Hippocampal formation (tissue), 2 donors: ENCODE results near the gene MRPS23.
A peak's percentile ranks its signal among the peaks of the same experiment; 100 is the strongest.
"Not testable (repeated sequence)": the region's sequence is repeated elsewhere in the genome, so short reads cannot be mapped to it uniquely, and the experiment has no call there.

Source experiments
- DNase-seq, 2 donors: peaks; one replicate each; lab custom pipeline; 2025; lab: John Stamatoyannopoulos, UW

MRPS23 gene

DNA sequence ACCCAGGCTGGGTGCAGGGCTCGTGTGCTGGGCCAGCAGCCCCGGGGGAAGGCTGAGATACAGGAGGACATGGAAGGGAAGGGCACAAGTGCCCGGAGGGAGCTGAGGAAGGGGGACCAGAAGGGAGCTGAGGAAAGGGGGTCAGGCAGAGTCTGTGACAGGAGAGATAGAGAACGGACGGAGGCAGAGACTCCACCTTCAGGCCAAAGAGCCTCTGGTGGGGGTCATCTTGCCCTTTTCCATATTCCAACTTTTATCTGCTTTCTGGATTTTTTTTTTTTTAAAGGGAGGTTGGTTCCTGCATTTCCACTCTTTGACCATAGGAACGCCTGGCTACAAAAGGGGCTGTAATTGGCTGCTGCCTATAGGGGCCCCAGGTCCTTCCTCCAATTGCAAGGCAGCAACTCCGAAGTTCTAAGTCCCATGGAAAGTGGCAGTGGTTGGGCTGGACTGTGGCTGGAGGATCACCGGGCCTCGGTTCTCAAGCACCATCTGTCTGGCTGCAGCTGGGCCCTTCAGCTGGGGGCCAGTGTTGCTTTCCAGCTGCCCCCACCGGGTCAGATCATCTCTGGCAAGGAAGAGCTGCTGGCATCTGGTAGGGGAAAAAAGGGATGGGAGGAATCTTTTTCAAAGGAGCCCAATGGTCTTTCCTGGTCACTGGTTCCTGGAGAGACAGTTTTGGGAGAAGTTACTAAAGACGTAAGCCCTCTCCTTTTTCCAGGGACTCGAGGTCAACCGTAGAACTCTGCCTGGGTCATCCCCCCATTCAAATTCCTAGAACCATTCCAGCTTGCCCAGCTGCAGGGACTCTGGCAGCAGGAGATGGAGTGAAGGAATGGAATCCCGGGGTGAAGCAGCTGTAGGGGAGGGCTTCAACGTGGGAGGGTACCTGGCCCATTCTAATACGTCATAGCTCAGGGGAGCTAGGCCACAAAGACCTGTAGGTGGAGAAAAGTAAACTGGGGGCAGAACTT is 13.1 kb upstream of the MRPS23 start:
- DNase-seq = peak; percentile 52 to 74

DNA sequence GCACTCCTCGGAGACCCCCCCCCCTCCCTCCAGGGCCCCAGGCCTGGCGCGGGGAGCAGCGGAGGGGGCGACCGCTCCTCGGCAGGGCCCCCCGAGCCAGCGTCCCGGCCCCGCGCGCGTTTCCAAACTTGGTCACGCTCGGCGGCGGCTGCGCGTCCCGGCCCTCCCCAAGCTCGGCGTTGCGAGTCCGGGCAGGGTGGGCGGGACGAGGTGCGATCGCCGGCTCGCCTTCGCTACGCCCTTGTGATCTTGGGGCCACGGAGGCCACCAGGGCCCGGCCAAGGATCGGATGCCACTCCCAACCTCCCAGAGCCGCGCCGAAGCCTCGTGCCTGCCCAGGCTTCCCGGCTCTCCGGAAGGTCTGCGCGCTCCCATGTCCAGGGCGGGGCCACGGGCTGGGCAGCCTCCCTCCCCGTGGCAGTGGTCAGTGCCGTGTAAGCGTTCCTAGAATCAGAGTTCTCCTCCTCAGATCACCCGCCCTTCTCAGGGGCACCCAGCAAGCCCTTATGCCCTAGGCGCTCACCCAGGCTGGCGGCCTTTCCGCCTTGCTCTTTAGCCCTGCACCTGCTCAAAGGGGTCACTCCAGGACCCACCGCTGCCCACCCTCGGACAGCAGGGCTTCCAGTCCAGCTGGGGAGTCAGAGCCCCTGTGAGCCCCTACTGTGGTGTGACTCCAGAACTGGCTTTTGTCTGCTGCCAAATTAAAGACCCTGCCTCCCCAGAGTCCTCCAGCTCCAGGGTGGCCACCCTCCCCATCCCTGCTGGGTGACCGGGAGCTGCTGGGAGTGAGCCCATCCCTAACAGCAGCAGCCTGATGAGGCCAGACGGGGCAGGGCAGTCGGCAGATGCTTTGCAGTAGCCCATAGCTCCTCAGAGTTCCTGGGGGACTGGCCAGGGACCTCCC is 12.2 kb upstream of the MRPS23 start:
- DNase-seq = no peak

DNA sequence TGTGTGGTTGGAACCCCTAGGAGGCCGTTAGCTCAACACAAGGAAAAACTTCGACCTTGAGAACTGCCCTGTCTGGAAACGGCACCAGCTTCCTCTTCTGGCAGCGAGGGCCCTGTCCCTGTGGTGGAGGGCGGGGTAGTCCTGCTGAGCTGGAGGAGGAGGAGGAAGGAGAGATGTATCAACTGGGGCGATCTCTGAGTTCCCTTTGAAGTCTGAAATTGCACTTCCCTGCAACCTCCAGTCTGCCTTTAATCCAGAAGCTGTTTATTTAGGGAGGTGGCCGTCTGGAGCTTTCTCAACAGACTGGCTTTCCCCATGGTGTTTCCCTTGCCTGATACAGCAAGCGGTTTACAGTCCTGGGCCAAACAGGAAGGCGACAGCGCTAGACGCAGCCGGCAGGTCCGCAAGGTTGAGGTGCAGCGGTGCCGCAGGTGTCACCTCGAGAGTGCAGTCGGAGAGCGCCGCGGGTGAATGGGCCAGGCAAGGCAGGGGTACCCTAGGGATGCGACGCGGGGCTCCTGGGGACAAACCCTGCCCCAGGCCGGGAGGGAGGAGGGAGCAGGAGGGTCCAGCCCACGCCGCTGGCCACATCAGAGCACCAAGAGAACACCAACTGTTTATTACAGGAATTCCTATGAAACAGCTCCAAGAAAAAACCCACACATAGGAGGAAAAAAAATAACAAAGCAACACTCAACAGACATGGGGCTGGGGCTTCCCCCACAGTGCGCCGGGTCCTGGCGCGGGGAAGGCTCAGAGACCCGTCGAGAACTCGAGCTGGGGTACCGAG is 11.4 kb upstream of the MRPS23 start:
- DNase-seq = peak in 1 of 2 donors; percentile 35

DNA sequence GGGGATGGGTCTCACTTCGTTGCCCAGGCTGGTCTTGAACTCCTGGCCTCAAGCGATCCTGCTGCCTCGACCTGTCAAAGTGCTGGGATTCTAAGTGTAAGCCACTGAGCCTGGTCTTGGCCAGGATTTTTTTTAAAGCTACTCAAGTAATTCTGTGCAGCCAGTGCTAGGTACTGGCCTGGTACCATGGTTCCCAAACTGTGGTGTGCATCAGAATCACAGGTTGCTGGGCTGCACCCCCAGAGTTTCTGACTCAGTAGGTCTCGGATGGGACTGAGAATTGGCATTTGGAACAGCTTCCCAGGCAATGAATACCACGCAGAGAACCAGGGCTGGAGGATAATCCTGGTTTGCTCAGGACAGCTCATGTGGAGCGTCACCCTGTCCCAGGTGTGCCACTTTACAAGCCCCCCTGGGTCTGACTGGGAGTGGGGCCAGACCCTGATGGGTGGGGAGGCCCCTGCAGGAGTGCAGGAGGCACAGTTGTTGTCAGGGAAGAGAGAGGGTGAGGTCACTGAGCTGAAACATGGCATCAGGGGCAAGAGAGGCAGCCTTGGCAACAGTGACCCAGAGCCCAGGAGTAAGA is 10.7 kb upstream of the MRPS23 start:
- no peak for DNase-seq

DNA sequence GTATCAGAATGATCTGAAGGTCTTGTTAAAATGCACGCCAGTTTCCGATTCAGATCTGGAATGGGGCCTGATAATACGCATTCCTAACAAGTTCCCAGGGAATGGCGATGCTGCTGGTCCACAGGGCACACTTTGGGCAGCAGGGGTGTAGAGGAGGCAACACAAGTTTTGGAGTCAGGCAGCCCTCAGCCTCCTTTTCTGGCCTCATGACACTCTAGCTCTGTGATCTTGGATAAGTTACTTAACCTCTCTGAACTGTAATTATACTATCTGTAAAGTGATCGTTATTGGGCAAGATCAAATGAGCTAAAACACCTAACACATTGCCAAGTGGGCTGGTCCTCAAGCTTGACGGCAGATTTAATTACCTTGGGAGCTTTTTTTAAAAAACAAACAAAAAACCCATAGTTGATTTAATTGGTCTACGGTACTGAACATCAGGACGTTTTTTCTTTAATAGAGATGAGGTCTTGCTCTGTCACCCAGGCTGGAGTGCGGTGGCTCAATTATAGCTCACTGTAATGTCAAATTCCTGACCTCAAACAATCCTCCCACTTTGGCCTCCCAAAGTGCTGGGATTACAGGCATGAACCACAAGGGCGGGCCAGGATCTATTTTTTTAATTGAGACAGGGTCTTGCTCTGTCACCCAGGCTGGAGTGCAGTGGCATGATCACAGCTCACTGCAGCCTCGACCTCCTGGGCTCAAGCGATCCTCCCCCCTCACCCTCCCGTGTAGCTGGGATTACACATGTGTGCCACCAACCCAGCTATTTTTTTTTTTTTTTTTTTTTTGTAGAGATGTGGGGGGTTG is 10.0 kb upstream of the MRPS23 start:
- no peak for DNase-seq

DNA sequence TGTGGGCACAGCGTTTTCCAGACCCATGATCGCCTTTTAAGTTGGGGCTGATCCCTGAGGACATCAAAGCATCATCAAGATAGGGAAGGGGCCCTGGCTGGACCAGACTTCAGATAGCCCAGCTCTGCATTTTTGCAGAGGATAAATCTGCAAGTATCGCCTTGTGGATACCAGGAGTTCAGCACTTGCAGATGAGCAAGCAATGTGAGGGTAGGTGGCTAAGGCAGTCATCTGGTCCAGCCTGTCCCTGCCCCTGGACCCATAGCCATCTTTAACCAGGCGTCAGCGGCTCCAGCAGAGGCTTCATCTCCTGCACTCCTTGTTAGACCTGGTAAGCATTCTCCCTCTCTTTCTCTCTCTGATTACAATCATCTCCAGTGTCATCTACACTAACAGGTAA is 9.0 kb upstream of the MRPS23 start:
- DNase-seq = no peak

DNA sequence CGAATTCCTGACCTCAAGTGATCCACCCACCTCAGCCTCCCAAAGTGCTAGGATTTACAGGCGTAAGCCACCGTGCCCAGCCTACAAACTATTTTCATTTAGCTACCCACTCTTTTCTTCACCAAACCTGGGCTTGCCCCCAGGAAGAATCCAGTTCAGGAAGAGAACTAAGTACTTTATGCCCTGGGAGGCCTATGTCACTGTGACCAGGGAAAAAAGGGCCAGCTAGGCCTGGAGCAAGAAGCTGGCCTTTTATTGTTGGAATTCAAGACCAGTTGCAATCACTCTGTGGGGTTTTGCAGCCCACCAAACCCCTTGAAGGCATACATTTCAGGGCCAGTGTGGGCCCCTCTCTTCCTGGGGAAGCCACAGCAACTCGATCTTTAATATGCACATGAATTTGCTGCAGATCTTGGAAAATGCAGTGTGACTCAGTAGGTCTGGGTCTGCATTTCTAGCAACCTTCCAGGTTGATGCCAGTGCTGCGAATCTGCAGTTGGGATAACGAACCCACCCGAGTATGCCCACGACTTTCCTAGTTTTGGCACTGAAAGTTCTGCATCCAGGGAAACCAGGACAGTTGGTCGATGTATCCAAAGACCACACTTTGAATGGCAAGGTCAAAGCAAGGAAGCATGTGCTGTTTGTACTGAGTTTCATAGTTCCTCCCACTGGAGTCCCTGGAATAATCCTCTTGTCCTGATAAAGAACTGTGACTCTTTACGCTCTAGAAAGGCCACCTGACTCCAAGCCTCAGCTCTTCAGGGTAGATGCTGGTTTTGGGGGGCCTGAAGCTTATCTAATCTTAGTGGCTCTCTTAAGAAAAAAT is 7.2 kb upstream of the MRPS23 start:
- DNase-seq = no peak

DNA sequence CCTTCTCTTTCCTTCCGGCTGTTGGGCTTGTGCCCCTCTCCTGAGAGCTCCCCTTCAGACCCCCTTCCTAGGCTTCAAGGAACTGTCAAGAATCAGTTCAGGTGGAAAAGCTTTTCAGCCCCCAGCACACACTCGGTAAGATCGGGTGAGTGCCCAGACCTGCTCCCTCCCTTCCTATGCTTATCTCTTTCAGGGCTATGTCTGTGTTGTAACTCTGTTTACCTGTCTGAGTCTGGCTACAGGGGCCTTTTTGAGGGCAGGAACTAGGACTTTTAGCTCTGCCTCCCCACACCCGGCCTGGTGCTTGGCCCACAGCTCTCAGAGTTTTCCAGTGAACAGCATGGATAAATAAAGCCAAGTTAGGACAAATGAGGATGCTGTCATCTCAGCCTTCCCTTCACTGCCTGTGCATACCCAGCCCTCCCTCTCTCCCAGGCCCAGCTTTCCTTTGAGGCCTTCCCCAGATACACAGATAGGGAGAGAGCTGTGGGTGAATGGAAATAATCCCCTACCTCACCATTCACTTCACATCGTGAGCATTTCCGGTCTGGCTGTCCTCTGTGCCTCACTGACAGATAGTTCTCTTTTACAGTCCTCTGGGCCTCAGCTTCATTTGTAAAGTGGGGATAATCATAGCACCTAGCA is 5.7 kb upstream of the MRPS23 start:
- DNase-seq = no peak

DNA sequence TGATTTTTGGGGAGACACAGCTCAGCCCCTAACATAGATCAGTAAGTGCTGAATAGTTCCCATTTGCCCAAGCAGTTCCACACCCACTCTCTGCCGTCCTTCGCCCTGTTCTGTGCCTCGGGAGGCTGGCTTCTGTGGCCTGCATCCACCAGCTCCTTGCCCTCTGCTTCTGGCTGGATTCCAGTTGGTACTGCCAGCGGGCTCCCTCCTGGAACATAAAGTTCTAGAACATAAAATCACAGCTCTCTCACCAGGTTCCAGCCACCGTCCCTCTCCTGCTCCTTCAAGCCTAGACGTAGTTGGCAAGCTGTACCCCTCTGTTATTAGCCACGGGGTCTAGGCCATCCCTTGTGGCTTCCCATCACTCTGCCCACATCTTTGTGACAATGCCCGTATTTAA is 3.9 kb upstream of the MRPS23 start:
- DNase-seq = peak in 1 of 2 donors; percentile 10

DNA sequence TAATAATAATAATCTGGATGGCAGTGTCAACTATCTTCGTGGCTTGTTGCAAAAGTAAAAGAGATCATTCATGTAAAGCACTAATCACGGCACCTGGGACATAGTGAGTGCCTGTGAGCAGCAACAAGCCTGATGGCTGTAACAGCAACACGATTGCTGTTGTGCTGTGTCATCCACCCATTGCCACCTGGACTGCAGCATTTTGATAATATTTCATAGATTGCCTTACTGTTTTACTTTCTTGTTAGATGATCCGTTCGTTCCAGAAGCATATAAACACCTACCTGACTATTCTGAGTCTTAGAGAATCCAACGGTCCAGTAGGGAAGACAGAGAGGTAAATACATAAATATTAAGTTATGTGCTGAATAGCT is 3.1 kb upstream of the MRPS23 start:
- DNase-seq = no peak

DNA sequence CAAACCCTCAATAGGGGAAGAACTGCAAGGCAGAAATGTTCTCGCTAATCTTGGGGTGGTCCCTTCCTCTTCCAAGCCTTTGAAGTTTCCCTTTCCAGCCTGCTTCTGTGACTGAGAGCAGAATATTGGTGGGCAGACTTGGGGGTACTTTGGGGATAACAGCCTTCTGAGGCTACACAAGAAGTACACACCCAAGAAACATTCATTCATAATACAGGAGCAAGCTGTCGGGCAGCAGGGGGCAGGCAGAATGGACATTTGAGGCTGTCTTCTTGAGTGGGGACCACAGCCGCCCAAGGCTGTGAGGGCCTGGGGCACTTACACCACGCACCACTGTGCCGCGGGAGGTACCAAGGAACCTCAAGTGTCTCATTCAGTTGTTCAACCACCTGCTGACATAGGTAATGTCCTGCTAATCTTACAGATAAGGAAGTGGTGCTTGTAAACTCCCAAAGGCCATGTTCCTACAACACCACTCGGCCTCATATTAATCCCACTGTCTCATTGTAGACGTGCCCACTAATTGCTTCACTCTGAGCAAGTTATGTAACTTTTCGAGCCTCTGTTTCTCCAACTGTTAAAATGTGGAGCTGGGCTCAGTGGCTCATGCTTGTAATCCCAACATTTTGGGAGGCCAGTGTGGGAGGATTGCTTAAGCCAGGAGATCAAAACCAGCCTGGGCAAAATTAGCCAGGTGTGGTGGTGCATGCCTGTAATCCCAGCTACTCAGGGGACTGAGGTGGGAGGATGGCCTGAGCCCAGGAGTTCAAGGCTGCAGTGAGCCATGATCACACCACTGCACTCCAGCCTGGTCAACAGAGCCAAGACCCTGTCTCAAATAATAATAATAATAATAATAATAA is 2.5 kb upstream of the MRPS23 start:
- DNase-seq = no peak

DNA sequence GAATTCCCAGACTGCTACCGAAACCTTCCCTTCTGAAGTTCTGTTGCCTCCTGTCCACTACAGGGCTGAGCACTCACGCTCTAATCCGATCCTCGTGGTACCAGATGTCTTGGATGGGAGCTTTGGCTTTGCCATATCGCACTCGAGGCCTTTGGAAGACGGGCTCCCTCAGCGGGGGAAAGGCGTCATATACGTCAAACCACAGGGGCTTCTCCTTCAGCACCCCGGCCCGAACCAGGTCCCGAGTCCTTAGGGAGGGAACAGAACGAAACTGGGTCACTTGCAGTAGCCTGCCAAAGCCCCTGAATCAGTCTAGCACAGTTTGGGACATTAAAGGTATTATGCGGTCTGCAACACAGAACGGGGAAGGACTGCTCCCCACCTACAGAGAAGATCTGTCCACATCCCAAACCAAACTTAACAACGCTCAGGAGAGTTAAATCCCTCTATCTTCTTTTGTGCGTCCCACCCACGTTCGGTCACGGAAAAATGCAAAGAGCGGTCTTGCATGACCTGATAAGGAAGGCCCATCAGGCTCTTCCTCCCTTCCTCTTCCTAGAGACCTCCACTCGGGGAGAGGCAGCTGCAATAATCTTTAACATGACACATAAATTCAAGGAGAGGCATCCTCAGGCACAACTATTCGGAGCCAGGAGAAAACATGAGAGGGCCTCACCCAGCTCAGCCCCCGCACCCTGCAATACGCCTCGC is 526 bp downstream of the MRPS23 start:
- no peak for DNase-seq

DNA sequence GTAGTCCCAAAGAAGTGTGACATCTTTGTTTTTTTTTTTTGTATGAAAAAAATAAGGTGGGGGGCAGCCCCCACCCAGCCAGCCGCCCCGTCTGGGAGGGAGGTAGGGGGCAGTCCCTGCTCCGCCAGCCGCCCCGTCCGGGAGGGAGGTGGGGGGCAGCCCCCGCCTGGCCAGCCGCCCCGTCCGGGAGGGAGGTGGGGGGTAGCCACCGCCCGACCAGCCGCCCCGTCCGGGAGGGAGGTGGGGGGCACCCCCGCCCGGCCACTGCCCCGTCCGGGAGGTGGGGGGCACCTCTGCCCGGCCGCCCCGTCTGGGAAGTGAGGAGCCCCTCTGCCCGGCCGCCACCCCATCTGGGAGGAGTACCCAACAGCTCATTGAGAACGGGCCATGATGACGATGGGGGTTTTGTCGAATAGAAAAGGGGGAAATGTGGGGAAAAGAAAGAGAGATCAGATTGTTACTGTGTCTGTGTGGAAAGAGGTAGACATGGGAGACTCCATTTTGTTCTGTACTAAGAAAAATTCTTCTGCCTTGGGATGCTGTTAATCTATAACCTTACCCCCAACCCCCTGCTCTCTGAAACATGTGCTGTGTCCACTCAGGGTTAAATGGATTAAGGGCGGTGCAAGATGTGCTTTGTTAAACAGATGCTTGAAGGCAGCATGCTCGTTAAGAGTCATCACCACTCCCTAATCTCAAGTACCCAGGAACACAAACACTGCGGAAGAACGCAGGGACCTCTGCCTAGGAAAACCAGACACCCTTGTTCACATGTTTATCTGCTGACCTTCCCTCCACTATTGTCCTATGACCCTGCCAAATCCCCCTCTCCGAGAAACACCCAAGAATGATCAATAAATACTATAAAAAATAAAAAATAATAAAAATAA is 3.5 kb downstream of the MRPS23 start:
- DNase-seq = not testable (repeated sequence)

DNA sequence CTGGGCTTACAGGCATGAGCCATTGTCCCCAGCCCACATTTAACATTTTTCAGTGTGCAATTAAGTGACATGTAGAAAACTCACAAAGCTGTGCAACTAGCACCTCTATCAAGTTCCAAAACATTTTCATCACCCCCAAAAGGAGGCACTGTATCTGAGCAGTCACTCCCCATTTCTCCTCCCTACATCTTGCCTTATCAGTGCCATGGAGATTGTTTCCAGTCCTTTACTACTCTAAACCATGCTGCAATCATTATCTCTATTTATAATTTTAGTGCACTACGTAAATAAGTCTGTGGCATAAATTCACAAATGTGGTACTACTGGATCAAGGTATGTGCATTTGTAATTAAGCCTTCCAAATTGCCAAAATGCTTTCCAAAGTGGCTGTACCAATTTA is 7.6 kb downstream of the MRPS23 start:
- DNase-seq = no peak

DNA sequence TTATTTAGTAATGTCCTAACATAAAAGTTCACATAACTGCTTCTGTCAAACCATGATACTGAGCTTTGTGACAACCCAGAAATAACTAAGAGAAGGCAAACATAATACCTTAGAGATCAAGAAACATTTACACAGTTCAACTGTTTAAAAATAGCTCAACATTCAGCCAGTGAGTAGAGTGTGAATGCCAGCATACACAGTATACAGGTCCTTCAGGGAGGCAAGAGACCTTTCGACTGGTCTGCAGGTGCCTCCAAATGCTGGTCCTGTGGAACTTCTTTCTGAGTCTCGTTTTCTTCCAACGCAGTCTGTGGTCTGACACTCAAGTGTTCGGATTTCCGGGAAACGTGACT is 10.3 kb downstream of the MRPS23 start:
- no peak for DNase-seq

DNA sequence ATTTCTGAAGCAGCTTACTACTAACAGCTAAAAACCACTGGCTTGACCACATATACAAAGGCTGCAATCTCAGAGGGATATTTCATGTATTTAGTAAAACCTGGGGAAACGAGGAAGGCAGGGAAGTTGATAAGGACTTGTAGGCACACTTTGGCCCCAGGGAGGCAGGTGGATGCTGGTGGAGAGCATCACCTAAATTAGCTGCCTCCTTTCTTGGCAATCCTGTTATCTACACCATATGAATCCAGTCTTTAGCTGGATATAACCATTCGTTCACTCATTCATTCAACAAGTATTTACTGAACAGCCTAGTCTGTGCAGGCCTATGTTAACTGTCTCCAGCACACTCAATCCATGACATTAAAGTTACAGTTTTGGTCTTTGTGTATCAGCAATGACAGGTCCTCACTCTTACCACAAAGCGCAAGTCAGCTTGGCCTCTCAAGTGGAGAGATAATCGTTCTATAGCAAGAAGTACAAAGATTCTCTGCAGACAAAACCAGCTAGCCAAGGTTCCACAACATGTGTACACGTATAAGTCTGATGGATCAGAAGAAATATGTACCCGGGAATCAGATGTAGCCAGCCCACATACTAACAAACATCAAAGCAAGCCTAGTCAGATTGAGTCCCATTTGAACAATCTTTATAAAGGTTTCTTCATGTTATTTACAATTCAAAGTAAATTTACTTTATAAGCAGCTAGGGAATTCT is 10.8 kb downstream of the MRPS23 start:
- no peak for DNase-seq
